Adrenal gland (tissue), 12 donors: ENCODE results near the gene RSRC2. TPM values are rescaled to one million over a fixed set of nuclear protein-coding genes. Genes with fewer than 3 reads are reported as not detected.

Source experiments
- DNase-seq, 7 donors: peaks; one replicate each; pipeline ENCODE4 v3.0.0-alpha.2; 2019 to 2020
- H3K27ac ChIP-seq, 5 donors: fragments of 200-600 bp; sonication (generic) in 4 of 5; 1 replicate in 3 of 5; 2 replicates in 2 of 5; pipeline versions ENCODE4 v1.5.1 to v1.8.0; 2016 to 2020; ENCODE audit warnings: mild to moderate bottlenecking in 1 of 5
- H3K27me3 ChIP-seq: fragments of 200-600 bp; 2 replicates; pipeline ENCODE4 v1.8.0; 2021
- H3K36me3 ChIP-seq, 2 donors: fragments of 200-600 bp; replicated peaks in 1 of 2; 1 replicate in 1 of 2; 2 replicates in 1 of 2; pipeline versions ENCODE4 v1.5.1 to v1.8.0; 2018 to 2022
- H3K4me1 ChIP-seq, 2 donors: fragments of 200-600 bp; replicated peaks in 1 of 2; 1 replicate in 1 of 2; 2 replicates in 1 of 2; pipeline versions ENCODE4 v1.5.1 to v1.8.0; 2018 to 2021
- H3K4me3 ChIP-seq, 4 donors: fragments of 200-600 bp; sonication (generic) in 3 of 4; one replicate each; pipeline ENCODE4 v1.5.1; 2016 to 2018
- H3K9me3 ChIP-seq, 3 donors: fragments of 200-600 bp; sonication (generic) in 1 of 3; replicated peaks in 1 of 3; 1 replicate in 2 of 3; 2 replicates in 1 of 3; pipeline versions ENCODE4 v1.5.1 to v1.8.0; 2016 to 2021
- CTCF ChIP-seq, 6 experiments: fragments of 450-650 bp in 4 of 6; fragments of 200-600 bp in 2 of 6; sonication (generic) in 1 of 6; IDR thresholded peaks; 1 replicate in 5 of 6; 2 replicates in 1 of 6; pipeline versions ENCODE4 v1.5.1 to v1.8.0; 2016 to 2021; ENCODE audit warnings: antibody characterized with exemption in 6 of 6, mild to moderate bottlenecking in 2 of 6, moderate library complexity in 1 of 6
- POLR2A ChIP-seq, 2 donors: fragments of 450-650 bp; IDR thresholded peaks; one replicate each; pipeline ENCODE4 v1.6.1; 2017; ENCODE audit warnings: antibody characterized with exemption in 2 of 2, mild to moderate bottlenecking in 2 of 2, moderate library complexity in 1 of 2
- WGBS, 4 donors: extraction: QIAGEN DNeasy Blood & Tissue Kit in 2 of 4; methylation state at CpG; one replicate each; pipeline versions ENCODE4 v1.1.5 to v1.1.7; 2013 to 2017; 5-methylcytosine and 5-hydroxymethylcytosine counted together
- intact Hi-C, 2 donors: fragments of 100-400 bp; cut with DNase I; formaldehyde crosslinking; loops; one replicate each; pipeline versions ENCODE4 v1.14.1 to v1.15.0; 2022 to 2023
- polyA plus RNA-seq, 3 donors: library from polyadenylated mRNA; stranded (reverse); fragments of 200-250 nt in 2 of 3; fragments of 350-450 nt in 1 of 3; fragmentation: Illumina TruSeq in 1 of 3; extraction: RNeasy Lipid Tissue Mini Kit (QIAGEN cat#74804) in 1 of 3; gene quantifications; one replicate each; pipeline ENCODE4 v1.2.3, GENCODE V29; 2013 to 2014
- total RNA-seq, 9 donors: library from RNA; depleted of rRNA in 4 of 9; stranded (reverse); fragments of >200 nt in 4 of 9; fragments of 120-200 nt in 1 of 9; fragmentation: NEBNext Ultra II Directional in 1 of 9; extraction: Animal tissue kit (Norgen Biotek cat#: 25700) in 1 of 9; gene quantifications; one replicate each; pipeline versions ENCODE4 v1.1.0 to v1.2.4, GENCODE V29; 2013 to 2023
- donor health status: healthy with polysubstance abuse.
- donor health status: Bipolar disorder and iron deficiency.
- donor health status: DM: yes; HTN: yes; CAD: no.
- donor health status: DM: no; HTN: no; CAD: no.
- donor health status: DM: no; HTN: no; CAD: no.
- donor health status: DM: yes; HTN: yes; CAD: no.

Gene RSRC2
- total and polyA plus RNA-seq, 12 donors: 25.6 to 142 (median 64.1) TPM

GRCh38 chr12:122519418-122519817 is 7.3 kb downstream of the RSRC2 start:
- H3K9me3 ChIP-seq: no peaks in the 10 kb centered on the region
- intact Hi-C loops: no loop called here
- peaks cover 0 to 78% of the 10 kb centered on the region in 2 donors for H3K36me3 ChIP-seq
- H3K27ac ChIP-seq: no peak overlapping the region
- H3K4me3 ChIP-seq: no peak overlapping the region
- no peaks in the 10 kb centered on the region for H3K27me3 ChIP-seq
- WGBS, 4 donors: 78 to 97% (median 83%) methylated on average over 1 of the region's 1 CpG
- TF ChIP-seq CTCF (IDR thresholded peaks at IDR 0.05) (no peak), POLR2A (IDR thresholded peaks at IDR 0.05) (no peak)
- peaks cover 27 to 45% of the 10 kb centered on the region in 2 donors for H3K4me1 ChIP-seq
- DNase-seq: no peak

GRCh38 chr12:122518908-122519307 is 7.8 kb downstream of the RSRC2 start:
- Histone ChIP-seq H3K27me3 (no peaks in the 10 kb centered on the region), H3K27ac (peak overlapping the region in 1 of 5 donors; percentile 46), H3K4me1 (peaks cover 22 to 40% of the 10 kb centered on the region in 2 donors), H3K36me3 (peaks cover 0 to 83% of the 10 kb centered on the region in 2 donors), H3K4me3 (no peak overlapping the region), H3K9me3 (no peaks in the 10 kb centered on the region)
- DNase-seq: no peak
- intact Hi-C loops: no loop called here
- 95 to 97% (median 96%) methylated on average over 1 of the region's 1 CpG for WGBS, 4 donors
- TF ChIP-seq POLR2A (IDR thresholded peaks at IDR 0.05) (no peak), CTCF (IDR thresholded peaks at IDR 0.05) (no peak)

GRCh38 chr12:122517877-122518276 is 8.9 kb downstream of the RSRC2 start:
- Histone ChIP-seq H3K27ac (peak overlapping the region in 3 of 5 donors; percentile 46 to 69 (median 60)), H3K27me3 (no peaks in the 10 kb centered on the region), H3K4me1 (peaks cover 12 to 30% of the 10 kb centered on the region in 2 donors), H3K36me3 (peaks cover 0 to 93% of the 10 kb centered on the region in 2 donors), H3K9me3 (no peaks in the 10 kb centered on the region), H3K4me3 (no peak overlapping the region)
- DNase-seq: peak; percentile 58 to 90 (median 85)
- TF ChIP-seq POLR2A (IDR thresholded peaks at IDR 0.05) (peak in 1 of 2 donors; percentile 55), CTCF (IDR thresholded peaks at IDR 0.05) (no peak)
- intact Hi-C loops: no loop called here
- 26 to 46% (median 43%) methylated on average over 5 of the region's 5 CpGs for WGBS, 4 donors

GRCh38 chr12:122516544-122517361 is 10.0 kb downstream of the RSRC2 start:
- WGBS, 4 donors: 84 to 86% (median 85%) methylated on average over 13 of the region's 13 CpGs

More at GRCh38 chr12:122516544-122517361, 10.0 kb downstream of the RSRC2 start:
- Histone ChIP-seq H3K36me3 (peaks cover 0 to 99% of the 10 kb centered on the region in 2 donors), H3K27ac (peak overlapping the region in 2 of 5 donors; percentile 31 to 69), H3K4me3 (no peak overlapping the region), H3K4me1 (peaks cover under 1 to 19% of the 10 kb centered on the region in 2 donors), H3K27me3 (no peaks in the 10 kb centered on the region), H3K9me3 (no peaks in the 10 kb centered on the region)
- intact Hi-C loops: no loop called here
- no peak for DNase-seq
- TF ChIP-seq CTCF (IDR thresholded peaks at IDR 0.05) (no peak), POLR2A (IDR thresholded peaks at IDR 0.05) (no peak)
